GM23338 (cell line): ENCODE measurements around the gene PRSS8. TPM values are rescaled to one million over a fixed set of nuclear protein-coding genes. Genes with fewer than 3 reads are reported as not detected.

ENCODE experiments used
- ATAC-seq: fragments of 200-7000 bp; cut with Tn5 transposase; 3 replicates; pipeline ENCODE4 v1.9.1; 2020
- DNase-seq: peaks from one replicate; pipeline ENCODE4 v3.0.0-alpha.2; 2015; ENCODE audit warnings: low spot score
- H2AFZ ChIP-seq: fragments of 200-600 bp; sonication (generic); 2 replicates; pipeline ENCODE4 v1.8.0; 2016; ENCODE audit warnings: antibody characterized with exemption, mild to moderate bottlenecking, moderate library complexity
- H3F3A ChIP-seq: fragments of 200-600 bp; sonication (generic); replicated peaks from 2 replicates; pipeline ENCODE4 v1.8.0; 2017; ENCODE audit warnings: antibody characterized with exemption, mixed run types, low read depth
- H3K27ac ChIP-seq: fragments of 200-600 bp; sonication (generic); 2 replicates; pipeline ENCODE4 v1.6.1; 2016; ENCODE audit warnings: low read depth
- H3K27me3 ChIP-seq: fragments of 200-600 bp; sonication (generic); 2 replicates; pipeline ENCODE4 v1.8.0; 2016; ENCODE audit warnings: mild to moderate bottlenecking, mixed run types, moderate library complexity; ENCODE audit not compliant: insufficient read depth
- H3K36me3 ChIP-seq: fragments of 200-600 bp; sonication (generic); 2 replicates; pipeline ENCODE4 v1.8.0; 2016; ENCODE audit warnings: mild to moderate bottlenecking; ENCODE audit not compliant: insufficient read depth
- H3K4me1 ChIP-seq: fragments of 200-600 bp; sonication (generic); 2 replicates; pipeline ENCODE4 v1.8.0; 2016; ENCODE audit warnings: mild to moderate bottlenecking, moderate library complexity; ENCODE audit not compliant: insufficient read depth
- H3K4me2 ChIP-seq: fragments of 200-600 bp; sonication (generic); 2 replicates; pipeline ENCODE4 v1.7.1; 2017; ENCODE audit warnings: mixed run types
- H3K4me3 ChIP-seq: fragments of 200-600 bp; sonication (generic); 2 replicates; pipeline ENCODE4 v1.6.1; 2016; ENCODE audit warnings: mixed run types
- H3K79me2 ChIP-seq: fragments of 200-600 bp; sonication (generic); replicated peaks from 2 replicates; pipeline ENCODE4 v1.8.0; 2017; ENCODE audit warnings: mild to moderate bottlenecking; ENCODE audit not compliant: insufficient read depth
- H3K9me2 ChIP-seq: fragments of 200-600 bp; sonication (generic); 2 replicates; pipeline ENCODE4 v1.8.0; 2017; ENCODE audit not compliant: insufficient read depth
- H4K20me1 ChIP-seq: fragments of 200-600 bp; sonication (generic); replicated peaks from 2 replicates; pipeline ENCODE4 v1.8.0; 2017; ENCODE audit warnings: mild to moderate bottlenecking; ENCODE audit not compliant: insufficient read depth
- H3K27ac Mint-ChIP-seq: 2 replicates; pipeline ENCODE4 v1.8.0; 2020; ENCODE audit warnings: inconsistent platforms, mild to moderate bottlenecking, moderate library complexity, mixed read lengths
- H3K27me3 Mint-ChIP-seq: 3 replicates; pipeline ENCODE4 v1.8.0; 2022; ENCODE audit warnings: low read depth, mild to moderate bottlenecking, moderate library complexity, mixed read lengths, inconsistent platforms; ENCODE audit not compliant: insufficient read depth, poor library complexity
- H3K36me3 Mint-ChIP-seq: 3 replicates; pipeline ENCODE4 v1.8.0; 2021; ENCODE audit warnings: low read depth, mild to moderate bottlenecking, inconsistent platforms, moderate library complexity, mixed read lengths
- H3K4me1 Mint-ChIP-seq: 3 replicates; pipeline ENCODE4 v1.8.0; 2020; ENCODE audit warnings: mild to moderate bottlenecking, inconsistent platforms, mixed read lengths
- H3K4me3 Mint-ChIP-seq: 3 replicates; pipeline ENCODE4 v1.8.0; 2021; ENCODE audit warnings: moderate library complexity, mild to moderate bottlenecking, inconsistent platforms, mixed read lengths
- H3K9me3 Mint-ChIP-seq: 3 replicates; pipeline ENCODE4 v1.8.0; 2020; ENCODE audit warnings: moderate library complexity, mild to moderate bottlenecking, inconsistent platforms, mixed read lengths
- EZH2phosphoT487 ChIP-seq: fragments of 200-600 bp; sonication (generic); IDR thresholded peaks from one replicate; pipeline ENCODE4 v1.8.1; 2018; ENCODE audit warnings: antibody characterized with exemption; ENCODE audit not compliant: unreplicated experiment
- NANOG ChIP-seq: IDR thresholded peaks from 2 replicates; pipeline ENCODE4 v1.6.1; 2016; ENCODE audit warnings: antibody characterized with exemption, borderline replicate concordance
- STAT1 ChIP-seq: IDR thresholded peaks from one replicate; pipeline ENCODE4 v1.6.1; 2016; ENCODE audit warnings: antibody characterized with exemption; ENCODE audit not compliant: unreplicated experiment
- ZNF114 ChIP-seq: fragments of 250-450 bp; sonication (Bioruptor Pico); IDR thresholded peaks from 2 replicates; pipeline ENCODE4 v1.5.0; 2020; ENCODE audit warnings: mild to moderate bottlenecking, moderate library complexity
- polyA plus RNA-seq: library from polyadenylated mRNA; unstranded; fragments of >200 nt; fragmentation: Nextera tagmentation; extraction: Ambion mirVana; gene quantifications from 2 replicates; pipeline ENCODE4 v1.2.1, GENCODE V29; 2016
- total RNA-seq: library from RNA; depleted of rRNA; stranded (reverse); fragments of >200 nt; shearing (Covaris generic); gene quantifications from 2 replicates; pipeline ENCODE4 v1.2.3, GENCODE V29; 2014
- TF ChIP-seq, protein P1 (sequence below), 2 experiments: fragments of 200-600 bp in 1 of 2; sonication (generic) in 1 of 2; conservative IDR thresholded peaks; 2 replicates each; pipeline versions ENCODE4 v1.5.1 to v1.6.1; 2016 to 2017; ENCODE audit warnings: antibody characterized with exemption in 2 of 2, low read depth in 2 of 2, mild to moderate bottlenecking in 2 of 2, moderate library complexity in 1 of 2
- TF ChIP-seq, protein P2 (sequence below): IDR thresholded peaks from 2 replicates; pipeline ENCODE4 v1.6.1; 2016; ENCODE audit warnings: antibody characterized with exemption
- TF ChIP-seq, protein P3 (sequence below): fragments of 250-450 bp; sonication (Bioruptor Pico); IDR thresholded peaks from 2 replicates; pipeline ENCODE4 v1.5.0; 2020; ENCODE audit warnings: mild to moderate bottlenecking, moderate library complexity
- TF ChIP-seq, protein P4 (sequence below): IDR thresholded peaks from one replicate; pipeline ENCODE4 v1.6.1; 2018; ENCODE audit warnings: antibody characterized with exemption; ENCODE audit not compliant: unreplicated experiment

Gene PRSS8
- total and polyA plus RNA-seq, 2 experiments from 2014 or later, result 65.3 to 75.9 TPM

DNA sequence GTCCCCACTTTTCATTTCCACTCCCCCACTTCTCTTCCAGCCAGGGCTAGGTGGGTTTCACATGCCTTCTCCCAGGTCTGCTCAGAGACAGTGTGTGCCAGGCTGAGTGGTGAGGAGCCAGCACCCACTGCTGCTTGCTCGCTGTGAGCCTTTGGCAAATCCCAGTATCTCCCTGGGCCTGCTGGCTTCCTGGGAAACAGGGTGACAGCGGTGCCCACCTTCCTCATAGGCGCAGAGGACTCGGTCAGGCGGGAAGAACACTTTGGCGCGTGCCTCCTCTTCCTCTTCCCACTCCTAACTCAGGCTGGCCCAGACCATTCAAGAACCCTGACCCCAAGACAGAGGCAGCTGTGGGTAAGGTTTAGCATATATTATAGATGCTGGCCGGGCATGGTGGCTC, 46.3 kb downstream of the PRSS8 start:
- DNase-seq, result no peak
- Histone ChIP-seq H3K27ac (no peak overlapping the region), H3F3A (peaks cover 1% of the 10 kb centered on the region; the same call in 1 of the 2 replicates), H3K9me2 (no peaks in the 10 kb centered on the region), H3K4me2 (no peak overlapping the region), H3K36me3 (no peaks in the 10 kb centered on the region), H3K4me3 (no peak overlapping the region), H4K20me1 (no peaks in the 10 kb centered on the region), H2AFZ (no peak overlapping the region), H3K4me1 (peaks cover 7% of the 10 kb centered on the region; the same call in 1 of the 2 replicates), H3K27me3 (no peaks in the 10 kb centered on the region), H3K79me2 (peaks cover 16% of the 10 kb centered on the region)
- H3K36me3 Mint-ChIP-seq, result peaks cover 24% of the 10 kb centered on the region
- H3K27me3 Mint-ChIP-seq, result peaks cover 16% of the 10 kb centered on the region
- no peak for ATAC-seq
- TF ChIP-seq STAT1 (no peak), EZH2phosphoT487 (no peak), ZNF114 (no peak), NANOG (no peak)
- TF ChIP-seq, protein P1, sequence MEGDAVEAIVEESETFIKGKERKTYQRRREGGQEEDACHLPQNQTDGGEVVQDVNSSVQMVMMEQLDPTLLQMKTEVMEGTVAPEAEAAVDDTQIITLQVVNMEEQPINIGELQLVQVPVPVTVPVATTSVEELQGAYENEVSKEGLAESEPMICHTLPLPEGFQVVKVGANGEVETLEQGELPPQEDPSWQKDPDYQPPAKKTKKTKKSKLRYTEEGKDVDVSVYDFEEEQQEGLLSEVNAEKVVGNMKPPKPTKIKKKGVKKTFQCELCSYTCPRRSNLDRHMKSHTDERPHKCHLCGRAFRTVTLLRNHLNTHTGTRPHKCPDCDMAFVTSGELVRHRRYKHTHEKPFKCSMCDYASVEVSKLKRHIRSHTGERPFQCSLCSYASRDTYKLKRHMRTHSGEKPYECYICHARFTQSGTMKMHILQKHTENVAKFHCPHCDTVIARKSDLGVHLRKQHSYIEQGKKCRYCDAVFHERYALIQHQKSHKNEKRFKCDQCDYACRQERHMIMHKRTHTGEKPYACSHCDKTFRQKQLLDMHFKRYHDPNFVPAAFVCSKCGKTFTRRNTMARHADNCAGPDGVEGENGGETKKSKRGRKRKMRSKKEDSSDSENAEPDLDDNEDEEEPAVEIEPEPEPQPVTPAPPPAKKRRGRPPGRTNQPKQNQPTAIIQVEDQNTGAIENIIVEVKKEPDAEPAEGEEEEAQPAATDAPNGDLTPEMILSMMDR (conservative IDR thresholded peaks at IDR 0.05; ENCODE audit: low read depth in 2 of 2), result no peak
- TF ChIP-seq, protein P2, sequence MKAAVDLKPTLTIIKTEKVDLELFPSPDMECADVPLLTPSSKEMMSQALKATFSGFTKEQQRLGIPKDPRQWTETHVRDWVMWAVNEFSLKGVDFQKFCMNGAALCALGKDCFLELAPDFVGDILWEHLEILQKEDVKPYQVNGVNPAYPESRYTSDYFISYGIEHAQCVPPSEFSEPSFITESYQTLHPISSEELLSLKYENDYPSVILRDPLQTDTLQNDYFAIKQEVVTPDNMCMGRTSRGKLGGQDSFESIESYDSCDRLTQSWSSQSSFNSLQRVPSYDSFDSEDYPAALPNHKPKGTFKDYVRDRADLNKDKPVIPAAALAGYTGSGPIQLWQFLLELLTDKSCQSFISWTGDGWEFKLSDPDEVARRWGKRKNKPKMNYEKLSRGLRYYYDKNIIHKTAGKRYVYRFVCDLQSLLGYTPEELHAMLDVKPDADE, result no peak
- TF ChIP-seq, protein P3, sequence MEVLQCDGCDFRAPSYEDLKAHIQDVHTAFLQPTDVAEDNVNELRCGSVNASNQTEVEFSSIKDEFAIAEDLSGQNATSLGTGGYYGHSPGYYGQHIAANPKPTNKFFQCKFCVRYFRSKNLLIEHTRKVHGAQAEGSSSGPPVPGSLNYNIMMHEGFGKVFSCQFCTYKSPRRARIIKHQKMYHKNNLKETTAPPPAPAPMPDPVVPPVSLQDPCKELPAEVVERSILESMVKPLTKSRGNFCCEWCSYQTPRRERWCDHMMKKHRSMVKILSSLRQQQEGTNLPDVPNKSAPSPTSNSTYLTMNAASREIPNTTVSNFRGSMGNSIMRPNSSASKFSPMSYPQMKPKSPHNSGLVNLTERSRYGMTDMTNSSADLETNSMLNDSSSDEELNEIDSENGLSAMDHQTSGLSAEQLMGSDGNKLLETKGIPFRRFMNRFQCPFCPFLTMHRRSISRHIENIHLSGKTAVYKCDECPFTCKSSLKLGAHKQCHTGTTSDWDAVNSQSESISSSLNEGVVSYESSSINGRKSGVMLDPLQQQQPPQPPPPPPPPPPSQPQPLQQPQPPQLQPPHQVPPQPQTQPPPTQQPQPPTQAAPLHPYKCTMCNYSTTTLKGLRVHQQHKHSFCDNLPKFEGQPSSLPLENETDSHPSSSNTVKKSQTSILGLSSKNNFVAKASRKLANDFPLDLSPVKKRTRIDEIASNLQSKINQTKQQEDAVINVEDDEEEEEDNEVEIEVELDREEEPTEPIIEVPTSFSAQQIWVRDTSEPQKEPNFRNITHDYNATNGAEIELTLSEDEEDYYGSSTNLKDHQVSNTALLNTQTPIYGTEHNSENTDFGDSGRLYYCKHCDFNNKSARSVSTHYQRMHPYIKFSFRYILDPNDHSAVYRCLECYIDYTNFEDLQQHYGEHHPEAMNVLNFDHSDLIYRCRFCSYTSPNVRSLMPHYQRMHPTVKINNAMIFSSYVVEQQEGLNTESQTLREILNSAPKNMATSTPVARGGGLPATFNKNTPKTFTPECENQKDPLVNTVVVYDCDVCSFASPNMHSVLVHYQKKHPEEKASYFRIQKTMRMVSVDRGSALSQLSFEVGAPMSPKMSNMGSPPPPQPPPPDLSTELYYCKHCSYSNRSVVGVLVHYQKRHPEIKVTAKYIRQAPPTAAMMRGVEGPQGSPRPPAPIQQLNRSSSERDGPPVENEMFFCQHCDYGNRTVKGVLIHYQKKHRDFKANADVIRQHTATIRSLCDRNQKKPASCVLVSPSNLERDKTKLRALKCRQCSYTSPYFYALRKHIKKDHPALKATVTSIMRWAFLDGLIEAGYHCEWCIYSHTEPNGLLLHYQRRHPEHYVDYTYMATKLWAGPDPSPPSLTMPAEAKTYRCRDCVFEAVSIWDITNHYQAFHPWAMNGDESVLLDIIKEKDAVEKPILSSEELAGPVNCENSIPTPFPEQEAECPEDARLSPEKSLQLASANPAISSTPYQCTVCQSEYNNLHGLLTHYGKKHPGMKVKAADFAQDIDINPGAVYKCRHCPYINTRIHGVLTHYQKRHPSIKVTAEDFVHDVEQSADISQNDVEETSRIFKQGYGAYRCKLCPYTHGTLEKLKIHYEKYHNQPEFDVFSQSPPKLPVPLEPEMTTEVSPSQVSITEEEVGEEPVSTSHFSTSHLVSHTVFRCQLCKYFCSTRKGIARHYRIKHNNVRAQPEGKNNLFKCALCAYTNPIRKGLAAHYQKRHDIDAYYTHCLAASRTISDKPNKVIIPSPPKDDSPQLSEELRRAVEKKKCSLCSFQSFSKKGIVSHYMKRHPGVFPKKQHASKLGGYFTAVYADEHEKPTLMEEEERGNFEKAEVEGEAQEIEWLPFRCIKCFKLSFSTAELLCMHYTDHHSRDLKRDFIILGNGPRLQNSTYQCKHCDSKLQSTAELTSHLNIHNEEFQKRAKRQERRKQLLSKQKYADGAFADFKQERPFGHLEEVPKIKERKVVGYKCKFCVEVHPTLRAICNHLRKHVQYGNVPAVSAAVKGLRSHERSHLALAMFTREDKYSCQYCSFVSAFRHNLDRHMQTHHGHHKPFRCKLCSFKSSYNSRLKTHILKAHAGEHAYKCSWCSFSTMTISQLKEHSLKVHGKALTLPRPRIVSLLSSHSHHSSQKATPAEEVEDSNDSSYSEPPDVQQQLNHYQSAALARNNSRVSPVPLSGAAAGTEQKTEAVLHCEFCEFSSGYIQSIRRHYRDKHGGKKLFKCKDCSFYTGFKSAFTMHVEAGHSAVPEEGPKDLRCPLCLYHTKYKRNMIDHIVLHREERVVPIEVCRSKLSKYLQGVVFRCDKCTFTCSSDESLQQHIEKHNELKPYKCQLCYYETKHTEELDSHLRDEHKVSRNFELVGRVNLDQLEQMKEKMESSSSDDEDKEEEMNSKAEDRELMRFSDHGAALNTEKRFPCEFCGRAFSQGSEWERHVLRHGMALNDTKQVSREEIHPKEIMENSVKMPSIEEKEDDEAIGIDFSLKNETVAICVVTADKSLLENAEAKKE (CRISPR knock-in tag), result no peak
- TF ChIP-seq, protein P4, sequence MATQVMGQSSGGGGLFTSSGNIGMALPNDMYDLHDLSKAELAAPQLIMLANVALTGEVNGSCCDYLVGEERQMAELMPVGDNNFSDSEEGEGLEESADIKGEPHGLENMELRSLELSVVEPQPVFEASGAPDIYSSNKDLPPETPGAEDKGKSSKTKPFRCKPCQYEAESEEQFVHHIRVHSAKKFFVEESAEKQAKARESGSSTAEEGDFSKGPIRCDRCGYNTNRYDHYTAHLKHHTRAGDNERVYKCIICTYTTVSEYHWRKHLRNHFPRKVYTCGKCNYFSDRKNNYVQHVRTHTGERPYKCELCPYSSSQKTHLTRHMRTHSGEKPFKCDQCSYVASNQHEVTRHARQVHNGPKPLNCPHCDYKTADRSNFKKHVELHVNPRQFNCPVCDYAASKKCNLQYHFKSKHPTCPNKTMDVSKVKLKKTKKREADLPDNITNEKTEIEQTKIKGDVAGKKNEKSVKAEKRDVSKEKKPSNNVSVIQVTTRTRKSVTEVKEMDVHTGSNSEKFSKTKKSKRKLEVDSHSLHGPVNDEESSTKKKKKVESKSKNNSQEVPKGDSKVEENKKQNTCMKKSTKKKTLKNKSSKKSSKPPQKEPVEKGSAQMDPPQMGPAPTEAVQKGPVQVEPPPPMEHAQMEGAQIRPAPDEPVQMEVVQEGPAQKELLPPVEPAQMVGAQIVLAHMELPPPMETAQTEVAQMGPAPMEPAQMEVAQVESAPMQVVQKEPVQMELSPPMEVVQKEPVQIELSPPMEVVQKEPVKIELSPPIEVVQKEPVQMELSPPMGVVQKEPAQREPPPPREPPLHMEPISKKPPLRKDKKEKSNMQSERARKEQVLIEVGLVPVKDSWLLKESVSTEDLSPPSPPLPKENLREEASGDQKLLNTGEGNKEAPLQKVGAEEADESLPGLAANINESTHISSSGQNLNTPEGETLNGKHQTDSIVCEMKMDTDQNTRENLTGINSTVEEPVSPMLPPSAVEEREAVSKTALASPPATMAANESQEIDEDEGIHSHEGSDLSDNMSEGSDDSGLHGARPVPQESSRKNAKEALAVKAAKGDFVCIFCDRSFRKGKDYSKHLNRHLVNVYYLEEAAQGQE, result no peak
- H3K4me3 Mint-ChIP-seq, result no peak overlapping the region; the same call in 2 of the 3 replicates
- peaks cover 8% of the 10 kb centered on the region; the same call in 1 of the 3 replicates for H3K4me1 Mint-ChIP-seq
- H3K9me3 Mint-ChIP-seq, result no peaks in the 10 kb centered on the region
- H3K27ac Mint-ChIP-seq, result no peak overlapping the region
